ENCODE results near the gene JAK2. TPM values are rescaled to one million over a fixed set of nuclear protein-coding genes. Genes with fewer than 3 reads are reported as not detected.

JAK2 gene
- total RNA-seq, 1 experiment from 2014 or later = 3.9 TPM

- no peak for DNase-seq (ENCODE audit: low spot score)
- in situ Hi-C loops (cut with HindIII; ENCODE audit: low sequenced_read_pairs) = no loop called here
Measured at GRCh38 chr9:5112646-5113045, 127.6 kb downstream of the JAK2 start.

- no peak for DNase-seq (ENCODE audit: low spot score)
- in situ Hi-C loops (cut with HindIII; ENCODE audit: low sequenced_read_pairs) = no loop called here
Measured at GRCh38 chr9:5113523-5113922, 128.5 kb downstream of the JAK2 start.

- in situ Hi-C loops (cut with HindIII; ENCODE audit: low sequenced_read_pairs) = no loop called here
- DNase-seq (ENCODE audit: low spot score) = no peak
Measured at GRCh38 chr9:5113994-5114748, 129.1 kb downstream of the JAK2 start.

GRCh38 chr9:5122116-5122515 lies 137.0 kb downstream of the JAK2 start:
- DNase-seq (ENCODE audit: low spot score) = no peak
- in situ Hi-C loops (cut with HindIII; ENCODE audit: low sequenced_read_pairs) = no loop called here

GRCh38 chr9:5122516-5122915 lies 137.4 kb downstream of the JAK2 start:
- DNase-seq (ENCODE audit: low spot score) = no peak
- in situ Hi-C loops (cut with HindIII; ENCODE audit: low sequenced_read_pairs) = no loop called here

- no peak for DNase-seq (ENCODE audit: low spot score)
- in situ Hi-C loops (cut with HindIII; ENCODE audit: low sequenced_read_pairs) = no loop called here
Measured at GRCh38 chr9:5140151-5140550, 155.1 kb downstream of the JAK2 start.

- in situ Hi-C loops (cut with HindIII; ENCODE audit: low sequenced_read_pairs) = no loop called here
- DNase-seq (ENCODE audit: low spot score) = no peak
Measured at GRCh38 chr9:5144217-5144616, 159.1 kb downstream of the JAK2 start.

GRCh38 chr9:5146241-5146640 lies 161.2 kb downstream of the JAK2 start:
- in situ Hi-C loops (cut with HindIII; ENCODE audit: low sequenced_read_pairs) = no loop called here
- no peak for DNase-seq (ENCODE audit: low spot score)

Other genes starting within 250 kb of the JAK2 start
- 67.9 and 71.6 TPM in 2 replicates for gene AK3, start 244.1 kb upstream of the JAK2 start, total RNA-seq (2014; rRNA removed; shearing (Covaris generic))
- 21.2 and 27.4 TPM in 2 replicates for gene RCL1, start 192.3 kb upstream of the JAK2 start, total RNA-seq (2014; rRNA removed; shearing (Covaris generic))
- gene INSL6, start 200.4 kb downstream of the JAK2 start, total RNA-seq (2014; rRNA removed; shearing (Covaris generic)) = not detected in 2 replicates
- not detected in 2 replicates for gene INSL4, start 246.1 kb downstream of the JAK2 start, total RNA-seq (2014; rRNA removed; shearing (Covaris generic))

All from G401 (cell line).